NCI-H1930 (cell line): ENCODE measurements around the gene NKAIN1.
A peak's percentile ranks its signal among the peaks of the same experiment; 100 is the strongest.
"Not testable (repeated sequence)": the region's sequence is repeated elsewhere in the genome, so short reads cannot be mapped to it uniquely, and the experiment has no call there.

Experiments used
- DNase-seq, 2 experiments: peaks; one replicate each; lab custom pipeline; 2025; lab: John Stamatoyannopoulos, UW

Gene NKAIN1

DNA sequence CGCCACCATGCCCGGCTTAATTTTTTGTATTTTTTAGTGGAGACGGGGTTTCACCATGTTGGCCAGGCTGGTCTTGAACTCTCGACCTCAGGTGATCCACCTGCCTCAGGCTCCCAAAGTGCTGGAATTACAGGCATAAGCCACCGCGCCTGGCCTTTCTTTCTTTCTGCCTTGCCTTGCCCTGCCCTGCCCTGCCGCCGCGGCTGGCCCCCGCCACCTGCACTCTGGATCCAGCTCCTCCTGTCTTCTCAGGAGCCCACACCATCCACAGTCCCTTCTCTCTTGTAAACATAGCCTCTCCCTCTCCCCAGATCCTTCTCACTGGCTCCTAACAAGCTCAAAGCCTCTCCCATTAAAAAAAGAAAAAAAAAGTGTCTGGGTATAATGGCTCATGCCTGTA, 44.4 kb downstream of the NKAIN1 start:
- not testable (repeated sequence) for DNase-seq

DNA sequence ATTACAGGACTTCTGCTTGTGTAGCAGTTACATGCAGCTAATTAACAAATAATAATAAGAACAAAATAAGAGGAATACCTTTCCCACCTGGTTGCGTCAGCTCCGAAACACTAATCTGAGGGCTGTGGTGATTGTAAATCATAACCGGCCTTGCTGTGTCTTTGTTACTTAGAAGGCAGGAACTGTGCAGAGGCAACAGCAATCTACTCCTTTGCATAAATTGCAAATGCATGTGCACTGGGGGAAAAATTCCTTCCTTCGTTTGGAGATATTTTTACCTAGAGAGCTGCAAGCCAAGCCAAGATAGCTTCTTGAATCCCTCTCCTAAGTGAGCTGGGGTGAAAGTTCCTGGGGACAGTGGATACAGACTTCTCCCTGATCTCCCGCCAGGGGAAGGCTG, 46.0 kb downstream of the NKAIN1 start:
- no peak for DNase-seq

GRCh38 chr1:31191281-31191680, 48.4 kb downstream of the NKAIN1 start:
- DNase-seq, result no peak

- no peak for DNase-seq
Observed at GRCh38 chr1:31189696-31190674, 49.7 kb downstream of the NKAIN1 start.

- DNase-seq, result peak; percentile 27 to 29
Observed at GRCh38 chr1:31183927-31184554, 55.6 kb downstream of the NKAIN1 start.

DNA sequence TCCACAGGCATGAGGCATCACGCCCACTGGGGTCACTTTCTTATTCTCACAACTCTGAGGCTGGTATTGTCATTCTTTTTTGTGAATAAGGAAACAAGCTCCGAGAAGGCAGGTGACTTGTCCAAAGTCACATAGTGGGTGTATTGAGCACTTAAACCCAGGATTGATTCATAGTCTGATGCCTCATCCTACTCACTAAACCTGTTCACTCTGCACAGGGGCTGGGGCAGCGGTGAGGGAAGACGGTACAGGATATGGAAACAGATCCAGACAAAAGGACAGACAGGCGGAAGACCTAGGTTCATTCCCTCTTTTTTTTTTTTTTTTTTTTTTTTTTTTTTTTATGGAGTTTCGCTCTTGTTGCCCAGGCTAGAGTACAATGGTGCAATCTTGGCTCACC, 56.6 kb downstream of the NKAIN1 start:
- DNase-seq, result no peak

- DNase-seq, result peak; percentile 34 to 53
Observed at GRCh38 chr1:31182352-31182751, 57.3 kb downstream of the NKAIN1 start.

DNA sequence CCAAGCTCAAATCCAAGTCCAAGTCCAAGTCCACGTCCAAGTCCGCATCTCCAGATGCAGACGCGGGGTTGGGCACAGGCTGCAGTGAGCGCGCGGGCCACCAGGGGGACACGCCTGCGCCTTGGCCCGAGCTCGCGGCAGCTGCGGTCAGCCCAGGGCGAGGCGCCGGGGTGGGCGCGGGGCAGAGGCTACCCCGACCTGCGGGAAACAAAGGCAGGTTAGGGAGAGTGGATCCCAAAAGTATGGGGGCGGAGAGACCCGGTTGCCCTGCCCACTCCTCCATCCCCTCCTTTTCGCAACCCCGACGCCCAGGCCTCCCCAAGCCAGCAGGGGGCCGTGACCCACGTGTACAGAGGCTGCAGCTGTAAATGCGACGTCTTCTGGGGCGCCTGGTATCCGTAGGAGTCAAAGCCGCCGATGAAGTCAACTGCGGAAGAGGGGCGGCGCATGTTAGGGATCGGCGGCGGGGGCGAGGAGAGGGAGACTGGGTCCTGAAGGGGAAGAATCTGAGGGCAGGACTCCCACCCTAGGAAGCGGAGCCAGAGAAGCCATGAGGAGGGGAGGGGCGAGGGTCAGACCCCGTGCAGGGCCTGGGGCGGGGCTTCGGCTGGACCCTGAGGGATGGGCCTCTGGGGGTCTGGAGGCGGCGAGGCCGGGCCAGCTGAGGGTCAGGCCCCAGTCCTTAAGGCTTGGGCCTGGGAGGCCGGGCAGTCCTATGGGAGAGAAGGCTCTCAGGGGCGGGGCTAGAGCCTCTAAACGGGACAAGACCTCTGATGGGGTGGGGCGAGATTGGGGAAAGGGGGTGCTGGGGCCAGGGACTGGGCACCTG, 58.0 kb downstream of the NKAIN1 start:
- DNase-seq, result peak; percentile 45 to 60

DNA sequence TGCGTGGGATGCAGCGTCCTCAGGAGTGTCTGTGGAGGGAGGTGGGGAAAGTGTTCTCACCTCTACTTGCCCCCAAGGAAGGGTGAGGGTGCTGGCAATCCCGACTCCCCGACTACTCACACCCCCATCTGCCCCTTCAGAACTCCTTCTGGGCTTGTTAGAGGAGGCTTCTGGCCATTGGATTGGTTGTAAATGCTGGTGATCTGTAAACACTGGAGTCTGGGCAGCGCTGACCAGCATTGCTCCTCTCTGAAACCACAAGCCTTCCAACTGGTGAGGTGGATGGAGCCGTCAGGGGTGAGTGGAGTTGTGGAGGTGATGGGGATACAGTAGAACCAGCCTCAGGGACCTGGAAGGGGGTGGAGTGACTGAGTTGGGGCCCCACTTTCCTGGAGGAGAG, 59.3 kb downstream of the NKAIN1 start:
- DNase-seq, result no peak

DNA sequence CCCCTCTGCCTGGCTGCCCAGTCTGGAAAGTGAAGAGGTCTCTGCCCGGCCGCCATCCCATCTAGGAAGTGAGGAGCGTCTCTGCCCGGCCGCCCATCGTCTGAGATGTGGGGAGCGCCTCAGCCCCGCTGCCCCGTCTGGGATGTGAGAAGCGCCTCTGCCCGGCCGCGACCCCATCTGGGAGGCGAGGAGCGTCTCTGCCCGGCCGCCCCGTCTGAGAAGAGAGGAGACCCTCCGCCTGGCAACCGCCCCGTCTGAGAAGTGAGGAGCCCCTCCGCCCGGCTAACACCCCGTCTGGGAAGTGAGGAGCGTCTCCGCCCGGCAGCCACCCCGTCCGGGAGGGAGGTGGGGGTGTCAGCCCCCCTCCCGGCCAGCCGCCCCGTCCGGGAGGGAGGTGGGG, 63.4 kb downstream of the NKAIN1 start:
- not testable (repeated sequence) for DNase-seq

DNA sequence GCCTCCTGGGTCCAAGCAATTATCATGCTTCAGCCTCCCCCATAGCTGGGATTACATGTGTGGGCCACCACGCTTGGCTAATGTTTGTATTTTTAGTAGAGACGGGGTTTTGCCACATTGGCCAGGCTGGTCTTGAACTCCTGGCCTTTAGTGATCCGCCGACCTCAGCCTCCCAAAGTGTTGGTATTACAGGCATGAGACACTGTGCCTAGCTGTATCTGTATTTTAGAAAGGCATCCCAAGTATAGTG, 69.3 kb downstream of the NKAIN1 start:
- DNase-seq, result no peak

DNA sequence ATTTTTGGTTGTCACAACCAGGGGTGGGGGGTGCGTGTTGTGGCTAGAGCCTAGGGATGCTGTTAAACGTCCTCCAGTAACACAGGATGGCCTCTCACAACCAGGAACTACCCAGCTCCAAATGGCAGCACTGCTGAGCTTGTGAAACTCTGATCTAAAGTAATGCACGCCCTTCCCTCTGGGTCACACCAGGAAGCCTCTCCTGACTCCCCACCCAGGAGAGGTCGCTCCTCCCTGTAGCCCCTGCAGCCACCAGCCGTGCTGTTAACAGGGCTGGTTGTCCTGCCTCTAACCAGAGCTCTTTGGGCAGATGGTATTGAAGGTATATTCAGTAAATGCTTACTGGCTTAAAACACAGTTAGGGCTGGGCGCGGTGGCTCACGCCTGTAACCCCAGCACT, 73.2 kb downstream of the NKAIN1 start:
- DNase-seq, result no peak

DNA sequence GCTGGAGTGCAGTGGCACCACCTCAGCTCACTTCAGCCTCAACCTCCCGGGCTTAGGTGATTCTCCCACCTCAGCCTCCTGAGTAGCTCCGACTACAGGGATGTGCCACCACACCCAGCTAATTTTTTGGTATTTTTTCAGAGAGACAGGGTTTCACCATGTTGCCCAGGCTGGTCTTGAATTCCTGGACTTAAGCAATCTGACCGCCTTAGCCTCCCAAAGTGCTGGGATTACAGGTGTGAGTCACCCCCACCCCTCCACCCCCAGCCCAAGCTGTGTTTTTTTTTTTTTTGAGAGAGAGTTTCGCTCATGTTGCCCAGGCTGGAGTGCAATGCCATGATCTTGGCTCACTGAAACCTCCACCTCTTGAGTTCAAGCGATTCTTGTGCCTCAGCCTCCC, 75.4 kb downstream of the NKAIN1 start:
- no peak for DNase-seq

- no peak for DNase-seq
Observed at GRCh38 chr1:31163866-31164265, 75.8 kb downstream of the NKAIN1 start.

DNA sequence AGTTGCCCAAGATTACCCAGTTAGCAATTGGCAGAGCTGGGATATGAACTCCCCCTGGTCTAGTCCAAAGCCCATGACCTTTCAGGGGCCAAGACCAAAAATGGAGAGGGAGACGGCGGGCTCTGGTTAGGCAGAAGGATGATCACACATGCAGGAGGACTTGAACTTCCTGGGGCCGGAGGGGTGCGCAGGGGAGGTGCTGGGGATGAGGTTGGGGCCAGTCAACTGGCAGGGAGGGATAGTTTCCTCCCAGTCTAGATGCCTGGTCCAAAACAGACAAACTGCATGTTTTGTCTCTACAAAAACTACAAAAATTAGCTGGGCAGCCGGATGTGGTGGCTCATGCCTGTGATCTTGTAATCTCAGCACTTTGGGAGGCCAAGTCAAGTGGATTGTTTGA, 78.1 kb downstream of the NKAIN1 start:
- DNase-seq, result no peak

- DNase-seq, result no peak
Observed at GRCh38 chr1:31159869-31160611, 79.6 kb downstream of the NKAIN1 start.

DNA sequence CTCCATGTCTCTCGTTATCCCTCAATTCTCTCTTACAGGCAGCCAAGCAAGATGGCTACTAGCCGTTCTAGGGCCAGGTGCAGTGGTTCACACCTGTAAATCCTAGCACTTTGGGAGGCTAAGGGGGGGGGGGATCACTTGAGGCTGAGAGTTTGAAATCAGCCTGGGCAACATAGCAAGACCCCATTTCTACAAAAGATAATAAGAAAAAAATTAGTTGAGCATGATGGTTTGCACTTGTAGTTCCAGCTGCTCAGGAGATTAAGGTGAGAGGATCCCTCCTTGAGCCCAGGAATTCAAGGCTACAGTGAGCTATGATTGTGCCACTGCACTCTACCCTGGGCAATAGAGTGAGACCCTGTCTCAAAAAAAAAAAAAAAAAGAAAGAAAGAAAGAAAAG, 80.4 kb downstream of the NKAIN1 start:
- DNase-seq, result no peak

DNA sequence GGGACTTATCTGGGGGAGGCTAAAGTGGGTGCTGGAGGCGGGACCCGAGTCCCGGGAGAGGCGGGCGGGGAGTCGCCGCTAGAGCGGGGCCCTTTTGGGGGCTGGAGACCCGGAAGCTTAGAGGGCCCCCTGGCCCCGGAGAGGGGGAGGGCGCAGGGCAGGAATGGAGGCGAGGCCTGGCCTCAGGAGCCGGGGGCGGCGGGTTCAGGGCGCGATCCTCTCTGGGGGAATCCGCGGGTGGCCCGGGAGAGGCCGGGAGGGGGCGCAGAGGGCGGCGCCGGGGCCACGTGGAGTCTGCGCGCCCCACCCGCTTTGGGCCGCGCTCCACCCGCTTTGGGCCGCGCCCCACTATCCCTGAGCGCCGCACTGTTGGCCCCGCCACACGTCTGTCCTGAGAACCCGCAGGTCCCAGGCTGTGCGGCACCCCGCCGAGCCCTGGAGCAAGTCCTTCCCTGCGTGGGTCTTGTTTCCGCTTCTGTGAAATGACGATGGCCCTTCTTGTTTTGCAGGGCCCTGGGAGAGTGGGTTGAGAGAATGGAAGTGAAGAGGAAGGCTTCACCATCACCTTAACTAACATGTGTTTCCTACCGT, 84.4 kb downstream of the NKAIN1 start:
- peak; percentile 43 for DNase-seq

GRCh38 chr1:31154632-31155215, 85.0 kb downstream of the NKAIN1 start:
- peak; percentile 79 to 84 for DNase-seq

DNA sequence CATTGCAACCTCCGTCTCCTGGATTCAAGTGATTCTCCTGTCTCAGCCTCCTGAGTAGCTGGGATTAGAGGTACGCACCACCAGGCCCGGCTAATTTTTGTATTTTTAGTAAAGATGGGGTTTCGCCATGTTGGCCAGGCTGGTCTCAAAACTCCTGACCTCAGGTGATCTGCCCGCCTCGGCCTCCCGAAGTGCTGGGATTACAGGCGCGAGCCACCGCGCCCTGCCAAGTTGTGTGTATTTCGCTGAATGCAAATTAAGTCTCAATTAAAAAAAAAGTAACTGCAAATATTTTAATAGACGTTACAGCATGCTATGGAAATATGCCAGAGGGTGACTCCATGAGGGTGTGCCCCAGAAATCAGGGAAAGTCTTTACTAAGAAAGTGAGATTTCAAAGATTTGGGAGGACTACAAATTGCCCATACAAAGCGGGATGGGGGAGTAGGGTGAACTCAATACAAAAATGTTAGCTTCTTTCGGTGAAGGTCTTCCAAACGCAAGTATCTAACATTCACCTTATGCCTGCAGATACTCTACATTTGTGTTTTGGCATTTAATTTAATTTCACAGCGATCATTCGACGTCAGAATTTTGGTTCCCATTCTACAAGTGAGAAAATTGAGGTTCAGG, 85.6 kb downstream of the NKAIN1 start:
- DNase-seq, result no peak

GRCh38 chr1:31153423-31153822, 86.3 kb downstream of the NKAIN1 start:
- DNase-seq, result no peak
